GM03348 (cell line): ENCODE measurements around the gene PLA2G2D.
"Not testable (repeated sequence)": the region's sequence is repeated elsewhere in the genome, so short reads cannot be mapped to it uniquely, and the experiment has no call there.

Experiments
- DNase-seq: peaks from one replicate; pipeline ENCODE4 v3.0.0; 2012; ENCODE audit warnings: low spot score

PLA2G2D gene

GRCh38 chr1:20142001-20142710 lies 22.8 kb upstream of the PLA2G2D start:
- peak; percentile 3 for DNase-seq

- no peak for DNase-seq
Observed at GRCh38 chr1:20141466-20141865, 22.1 kb upstream of the PLA2G2D start.

DNA sequence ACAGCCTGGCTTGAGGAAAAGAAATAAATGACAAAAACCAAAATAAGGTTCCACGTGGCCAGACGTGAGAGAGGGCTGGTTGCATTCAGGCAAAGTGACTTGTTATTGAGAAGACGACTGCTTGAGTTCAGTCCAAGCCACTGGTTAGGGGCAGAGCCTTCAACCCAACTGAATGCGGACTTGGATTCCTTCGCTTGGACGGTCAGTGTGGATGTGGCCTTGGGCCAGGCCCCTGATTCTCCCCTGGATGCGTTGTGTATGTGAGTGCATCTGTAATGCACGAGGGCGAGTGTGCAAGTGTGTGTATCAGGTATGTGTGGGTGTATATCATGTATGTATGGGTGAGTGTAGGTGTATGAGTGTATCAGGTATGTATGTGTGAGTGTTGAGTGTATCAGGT lies 21.7 kb upstream of the PLA2G2D start:
- DNase-seq = no peak

DNA sequence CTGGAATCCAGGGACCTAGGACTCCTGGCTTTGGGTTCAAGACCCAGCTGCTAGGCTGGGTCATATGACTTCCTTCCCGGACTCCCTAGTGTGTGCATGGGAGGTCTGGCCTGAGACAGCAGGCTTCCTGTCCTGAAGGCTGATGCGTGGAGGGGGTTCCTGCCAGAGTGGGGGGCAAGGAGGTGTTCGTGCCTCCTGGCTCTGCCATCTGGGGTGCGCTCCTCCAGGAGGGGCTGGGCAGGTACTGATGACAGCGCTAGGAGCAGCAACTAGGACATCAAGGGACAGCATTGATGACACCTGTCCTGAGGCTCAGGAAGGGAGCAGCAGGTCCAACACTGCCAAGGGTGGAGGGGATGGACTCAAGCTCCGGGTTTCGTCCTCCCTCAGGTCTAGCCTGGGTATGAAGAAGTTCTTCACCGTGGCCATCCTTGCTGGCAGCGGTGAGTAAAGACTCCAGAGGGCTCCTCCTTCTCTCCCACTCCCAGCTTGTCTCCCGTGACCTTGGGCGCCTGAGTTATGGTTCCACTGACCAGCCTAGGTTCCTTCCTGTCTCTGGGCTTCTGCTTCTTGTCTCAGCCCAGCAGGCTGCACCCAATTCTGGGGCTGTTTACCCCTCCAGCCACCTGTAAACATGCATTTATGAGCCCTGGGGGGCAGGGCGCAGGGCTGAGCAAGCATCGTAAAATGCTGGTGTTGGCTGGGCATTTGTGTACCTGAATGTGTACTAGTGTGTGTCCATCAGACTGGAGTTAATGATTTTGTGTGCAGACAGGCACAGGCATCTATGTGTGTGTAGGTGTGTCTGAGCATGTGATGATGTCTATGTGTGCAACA lies 20.7 kb upstream of the PLA2G2D start:
- DNase-seq = no peak

DNA sequence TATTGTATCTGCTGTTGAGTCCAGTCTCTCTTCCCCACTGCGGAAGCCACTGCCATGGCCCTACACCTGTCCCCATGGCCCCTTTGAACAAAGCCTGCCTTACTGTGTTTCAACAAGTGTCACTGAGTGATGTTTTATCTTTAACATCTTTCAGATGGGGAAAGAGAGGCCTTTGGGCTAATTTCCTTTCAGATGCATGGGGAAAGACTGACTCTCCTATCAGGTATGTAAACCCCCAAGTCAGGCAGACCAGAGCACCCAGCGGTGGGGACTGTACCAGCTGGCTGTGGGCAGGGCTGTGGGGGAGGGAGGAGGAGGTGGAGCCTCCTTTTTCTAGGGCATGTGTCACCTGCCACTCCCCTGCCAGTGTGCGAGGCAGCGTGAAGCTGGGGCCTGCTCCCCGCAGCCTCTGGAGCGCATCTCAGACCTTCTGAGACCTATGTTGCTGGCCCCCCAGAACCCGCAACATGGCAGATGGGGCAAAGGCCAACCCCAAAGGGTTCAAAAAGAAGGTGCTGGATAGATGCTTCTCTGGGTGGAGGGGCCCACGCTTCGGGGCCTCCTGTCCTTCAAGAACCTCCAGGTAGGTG lies 19.7 kb upstream of the PLA2G2D start, which contains the start of gene PLA2G2F:
PLA2G2F (plus strand) TSS at position 363 of the 590 bp plus-strand sequence; CDS start at position 468, 105 bp downstream.
- DNase-seq = no peak

DNA sequence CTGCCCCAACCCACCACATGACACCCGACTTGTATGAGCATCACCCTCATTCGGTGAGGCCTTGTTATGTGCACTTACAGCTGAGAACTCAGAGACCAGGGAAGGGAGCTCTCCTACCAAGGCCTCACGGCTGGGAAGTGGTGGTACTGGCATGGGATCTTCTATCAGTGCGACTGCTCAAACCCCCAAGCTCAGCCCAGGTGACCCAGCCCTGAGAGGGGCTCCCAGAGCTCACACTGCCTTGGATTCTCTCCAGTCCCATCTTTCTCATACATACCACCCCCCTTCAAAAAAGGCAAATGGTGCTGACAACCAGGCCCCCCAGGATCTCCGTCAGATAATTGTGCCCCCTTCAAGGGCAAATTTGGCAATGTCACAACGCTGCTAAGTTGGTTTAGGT lies 19.0 kb upstream of the PLA2G2D start:
- no peak for DNase-seq

DNA sequence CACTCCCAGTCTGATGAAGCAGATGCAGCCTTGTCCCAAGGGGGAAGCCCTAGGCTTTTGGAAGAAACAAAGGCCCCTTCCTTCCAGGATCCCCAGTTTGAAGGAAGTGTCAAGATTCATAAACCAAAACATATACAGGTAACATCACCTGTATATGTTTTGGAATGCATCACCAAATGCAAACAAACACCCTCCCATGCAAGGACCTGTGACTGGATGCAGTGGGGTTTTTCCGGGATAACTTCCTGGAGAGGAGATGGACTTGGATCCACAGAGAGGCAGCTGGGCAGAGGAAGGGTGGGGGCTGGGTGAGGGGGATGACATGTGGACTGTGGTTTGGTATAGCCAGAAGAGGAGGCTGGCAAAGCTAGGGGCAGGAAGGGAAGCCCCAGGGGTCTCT lies 18.3 kb upstream of the PLA2G2D start:
- DNase-seq = no peak

DNA sequence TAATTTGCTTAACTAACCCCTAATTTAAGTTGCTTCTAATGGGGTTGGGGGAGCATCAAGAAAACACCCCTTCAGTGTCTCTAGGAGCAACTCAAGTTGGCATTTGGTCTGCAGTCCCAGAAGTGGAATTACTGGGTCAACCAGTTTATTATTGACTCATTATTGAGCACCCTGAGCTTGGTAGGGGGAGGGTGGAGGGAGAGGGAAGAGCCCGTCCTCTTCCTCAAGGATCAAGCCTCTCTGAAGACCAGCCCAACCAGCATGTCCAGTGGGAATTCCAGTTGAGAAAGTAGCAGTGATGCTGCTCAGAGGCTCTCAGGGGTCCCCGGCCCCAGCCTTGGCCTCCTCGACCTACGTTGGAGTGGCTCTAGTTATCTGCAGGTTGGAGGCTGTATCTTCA lies 17.7 kb upstream of the PLA2G2D start:
- no peak for DNase-seq

DNA sequence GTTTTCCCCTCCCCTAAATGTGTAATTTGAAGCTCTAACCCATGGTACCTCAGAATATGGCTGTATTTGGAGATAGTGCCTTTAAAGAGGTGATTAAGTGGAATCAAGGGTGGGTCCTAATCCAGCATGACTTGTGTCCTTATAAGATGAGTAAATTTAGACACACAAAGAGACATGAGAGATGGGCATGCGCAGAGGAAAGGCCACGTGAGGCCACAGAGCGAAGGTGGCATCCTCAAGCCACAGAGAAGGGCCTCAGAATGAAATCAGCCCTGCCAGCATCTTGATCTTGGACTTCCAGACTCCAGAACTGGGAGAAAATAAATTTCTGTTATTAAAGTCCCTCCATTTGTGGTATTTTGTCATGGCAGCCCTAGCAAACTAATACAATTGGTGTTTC lies 16.9 kb upstream of the PLA2G2D start:
- DNase-seq = no peak

- no peak for DNase-seq
Observed at GRCh38 chr1:20134995-20135394, 15.7 kb upstream of the PLA2G2D start.

DNA sequence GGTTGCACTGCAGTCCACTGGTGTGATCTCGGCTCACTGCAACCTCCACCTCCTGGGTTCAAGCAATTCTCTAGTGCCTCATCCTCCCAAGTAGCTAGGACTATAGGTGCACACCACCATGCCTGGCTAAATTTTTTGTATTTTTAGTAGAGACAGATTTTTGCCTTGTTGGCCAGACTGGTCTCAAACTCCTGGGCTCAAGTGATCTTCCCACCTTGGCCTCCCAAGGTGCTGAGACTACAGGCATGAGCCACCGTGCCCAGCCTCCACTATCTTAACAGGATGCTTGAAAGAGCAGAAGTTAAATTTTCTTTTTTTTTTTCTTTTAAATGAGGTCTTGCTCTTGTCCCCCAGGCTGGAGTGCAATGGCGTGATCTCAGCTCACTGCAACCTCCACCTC lies 11.2 kb upstream of the PLA2G2D start:
- not testable (repeated sequence) for DNase-seq

- DNase-seq = no peak
Observed at GRCh38 chr1:20126806-20127440, 7.6 kb upstream of the PLA2G2D start.

- no peak for DNase-seq
Observed at GRCh38 chr1:20126041-20126805, 6.9 kb upstream of the PLA2G2D start.

DNA sequence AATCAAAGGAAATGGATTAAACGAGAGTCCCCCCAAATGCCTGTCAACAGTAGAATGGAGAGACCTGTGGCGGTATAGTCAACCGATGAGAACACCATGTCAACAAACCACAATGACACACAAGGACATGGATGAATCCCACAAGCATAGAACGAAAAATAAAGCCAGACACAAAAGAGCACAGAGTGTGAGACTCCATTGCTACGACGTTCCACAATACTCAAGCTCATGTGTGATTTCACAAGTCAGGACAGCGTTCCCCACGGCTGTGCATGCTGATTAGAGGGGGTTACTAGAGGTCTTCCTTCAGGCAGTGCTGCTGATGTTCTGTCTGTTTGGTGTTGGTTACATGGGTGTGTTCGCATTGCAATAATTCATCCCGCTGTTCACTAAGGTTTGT lies 5.8 kb upstream of the PLA2G2D start:
- DNase-seq = no peak

- peak; percentile 81 for DNase-seq
Observed at GRCh38 chr1:20124456-20125057, 5.2 kb upstream of the PLA2G2D start.

- DNase-seq = no peak
Observed at GRCh38 chr1:20123722-20124455, 4.6 kb upstream of the PLA2G2D start.

- DNase-seq = no peak
Observed at GRCh38 chr1:20120796-20121195, 1.5 kb upstream of the PLA2G2D start.

- DNase-seq = no peak
Observed at GRCh38 chr1:20117236-20117635, 2.1 kb downstream of the PLA2G2D start.

GRCh38 chr1:20115916-20116315 lies 3.4 kb downstream of the PLA2G2D start:
- DNase-seq = no peak

- DNase-seq = no peak
Observed at GRCh38 chr1:20115479-20115878, 3.9 kb downstream of the PLA2G2D start.
